GM21825 (cell line): ENCODE results near the gene C17orf114.
A peak's percentile ranks its signal among the peaks of the same experiment; 100 is the strongest.

Experiments used
- ATAC-seq: cut with Tn5 transposase; IDR thresholded peaks from one replicate; pipeline ENCODE4 v1.9.1; 2021; ENCODE audit warnings: mild to moderate bottlenecking, moderate library complexity; ENCODE audit not compliant: unreplicated experiment

C17orf114 gene

GRCh38 chr17:4823373-4824089 lies 21.4 kb upstream of the C17orf114 start:
- ATAC-seq: no peak

DNA sequence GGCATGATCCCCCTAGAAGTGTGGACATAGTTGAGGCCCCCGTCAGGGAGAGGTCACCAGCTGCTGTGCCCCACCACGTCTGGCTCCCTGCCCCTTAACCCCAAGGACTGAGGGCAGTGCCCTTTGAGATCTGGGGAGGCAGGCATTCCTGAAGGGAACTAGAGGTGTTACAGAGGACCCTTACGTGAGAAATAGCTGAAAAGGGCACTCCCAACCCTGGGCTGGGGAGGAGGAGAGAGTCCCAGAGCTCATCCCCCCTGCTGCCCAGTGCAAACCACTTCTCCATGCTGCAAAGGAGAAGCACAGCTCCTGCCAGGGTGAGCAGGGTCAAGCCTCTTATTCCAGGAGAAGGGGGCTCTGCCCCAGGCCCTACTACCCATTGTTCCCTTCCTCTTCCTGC lies 20.7 kb upstream of the C17orf114 start:
- ATAC-seq: no peak

DNA sequence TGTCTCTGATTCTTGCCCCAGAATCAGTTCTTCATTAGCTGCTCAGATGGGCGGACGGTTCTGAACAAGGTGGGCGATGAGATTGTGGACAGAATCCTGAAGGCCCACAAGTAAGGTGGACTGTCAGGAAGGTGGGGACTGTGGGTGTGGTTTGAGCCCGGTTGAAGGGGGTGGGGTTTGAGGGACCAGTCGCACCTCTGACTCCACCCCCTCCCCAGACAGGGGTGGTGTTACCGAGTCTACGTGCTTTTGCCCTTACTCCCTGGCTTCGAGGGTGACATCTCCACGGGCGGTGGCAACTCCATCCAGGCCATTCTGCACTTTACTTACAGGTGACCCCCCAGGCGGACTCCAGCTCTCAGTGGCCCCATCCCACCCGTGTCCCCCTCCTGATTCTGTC lies 16.1 kb upstream of the C17orf114 start:
- ATAC-seq: no peak

DNA sequence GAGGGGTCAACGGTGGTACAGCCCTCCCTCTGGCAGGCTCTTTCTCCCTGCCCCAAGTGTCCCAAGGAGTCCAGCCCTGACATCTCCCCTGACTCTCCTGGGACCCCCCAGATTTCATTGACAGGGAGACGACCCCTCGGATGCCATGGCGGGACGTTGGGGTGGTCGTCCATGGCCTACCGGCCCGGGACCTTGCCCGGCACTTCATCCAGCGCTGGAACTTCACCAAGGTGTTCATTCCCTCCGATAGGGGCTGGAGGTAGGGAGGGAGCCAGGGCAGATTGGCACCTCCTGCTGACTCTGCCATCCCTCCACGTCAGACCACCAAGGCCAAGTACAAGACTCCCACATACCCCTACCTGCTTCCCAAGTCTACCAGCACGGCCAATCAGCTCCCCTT lies 14.7 kb upstream of the C17orf114 start:
- no peak for ATAC-seq

- ATAC-seq: no peak
These were observed 13.0 kb upstream of the C17orf114 start for GRCh38 chr17:4815043-4815675.

DNA sequence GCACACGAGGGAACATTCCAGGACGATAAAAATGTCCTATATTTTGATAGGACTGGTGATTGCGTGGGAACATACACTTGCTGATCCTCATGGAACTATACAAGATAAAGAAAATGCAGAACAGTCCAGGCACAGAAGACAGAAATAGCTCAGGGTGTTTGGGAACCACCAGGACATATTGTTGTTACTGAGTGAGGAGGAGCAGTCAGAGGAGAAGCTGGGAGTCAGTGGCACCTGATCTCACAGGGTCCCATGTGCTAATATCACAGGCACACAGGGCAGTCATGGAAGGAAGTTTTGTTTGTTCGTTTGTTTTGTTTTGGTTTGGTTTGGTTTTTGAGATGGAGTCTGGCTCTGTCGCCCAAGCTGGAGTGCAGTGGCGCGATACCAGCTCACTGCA lies 10.6 kb upstream of the C17orf114 start:
- no peak for ATAC-seq

GRCh38 chr17:4811471-4811870 lies 9.3 kb upstream of the C17orf114 start:
- no peak for ATAC-seq

DNA sequence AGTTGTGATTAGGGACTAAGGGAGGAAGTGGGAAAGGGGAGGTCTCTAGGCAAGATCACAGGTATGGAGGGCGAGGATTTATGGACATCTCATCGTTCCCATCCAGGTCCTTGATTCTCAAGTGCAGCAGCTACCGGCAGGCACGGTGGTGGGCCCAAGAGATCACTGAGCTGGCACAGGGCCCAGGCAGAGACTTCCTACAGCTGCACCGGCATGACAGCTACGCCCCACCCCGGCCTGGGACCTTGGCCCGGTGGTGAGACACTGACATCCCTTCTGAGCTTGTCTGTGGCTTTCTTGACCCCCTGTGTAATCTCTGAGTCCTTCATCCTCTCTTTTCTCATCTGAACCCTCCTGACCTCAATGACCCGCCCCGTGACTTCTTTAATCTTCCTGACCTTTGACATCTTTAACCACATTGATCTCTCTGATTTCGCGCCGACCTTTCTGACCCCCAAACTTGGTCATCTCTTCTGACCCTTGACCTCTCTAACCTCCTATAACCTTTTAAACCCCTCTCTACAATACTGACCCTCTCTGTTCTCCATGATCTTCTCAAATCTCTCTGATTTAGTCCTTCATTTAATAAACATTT lies 8.7 kb upstream of the C17orf114 start:
- ATAC-seq: no peak

DNA sequence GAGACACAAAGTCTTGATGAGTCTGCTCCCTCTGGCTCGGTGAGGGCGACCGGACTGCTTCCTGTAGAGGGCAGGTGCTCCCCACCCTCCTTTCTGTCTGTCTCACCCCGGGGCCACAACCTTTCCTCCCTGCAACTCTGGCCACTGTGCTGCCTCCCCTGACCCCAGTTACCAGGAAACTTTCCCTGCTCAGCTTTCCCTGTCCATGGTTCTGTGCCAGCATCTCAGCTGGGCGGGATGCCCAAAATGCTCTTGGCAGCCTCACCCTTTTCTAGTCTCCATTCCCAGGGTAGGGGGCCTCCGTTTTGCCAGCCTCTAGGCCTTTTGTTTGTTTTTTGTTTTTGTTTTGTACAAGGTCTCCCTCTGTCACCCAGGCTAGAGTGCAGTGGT lies 6.2 kb upstream of the C17orf114 start:
- no peak for ATAC-seq

DNA sequence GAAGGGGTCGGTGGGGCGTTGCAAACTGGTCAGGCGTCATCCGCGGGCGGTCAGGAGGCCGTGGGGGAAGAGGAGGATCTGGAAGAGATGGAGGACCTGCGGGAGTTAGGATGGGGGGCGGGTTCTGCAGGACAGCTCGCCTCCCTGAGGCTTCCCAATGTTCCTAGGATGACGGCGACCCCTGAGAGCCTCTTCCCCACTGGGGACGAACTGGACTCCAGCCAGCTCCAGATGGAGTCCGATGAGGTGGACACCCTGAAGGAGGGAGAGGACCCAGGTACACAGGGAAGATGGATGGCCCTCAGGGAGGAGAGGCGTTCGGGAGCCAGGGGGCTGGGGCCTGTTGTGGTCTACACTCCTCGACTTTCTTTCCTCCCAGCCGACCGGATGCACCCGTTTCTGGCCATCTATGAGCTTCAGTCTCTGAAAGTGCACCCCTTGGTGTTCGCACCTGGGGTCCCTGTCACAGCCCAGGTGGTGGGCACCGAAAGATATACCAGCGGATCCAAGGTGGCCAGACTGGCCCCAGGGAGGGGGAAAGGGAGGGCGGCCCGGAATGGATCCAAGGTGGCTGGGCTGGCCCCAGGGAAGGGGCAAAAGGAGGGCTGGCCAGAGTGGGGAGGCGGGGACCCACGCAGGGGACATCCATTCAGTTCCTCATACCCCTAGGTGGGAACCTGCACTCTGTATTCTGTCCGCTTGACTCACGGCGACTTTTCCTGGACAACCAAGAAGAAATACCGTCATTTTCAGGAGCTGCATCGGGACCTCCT lies 5.7 kb upstream of the C17orf114 start:
- no peak for ATAC-seq

- peak; percentile 85 for ATAC-seq
These were observed 4.9 kb upstream of the C17orf114 start, which contains the start of gene PLD2 for GRCh38 chr17:4806777-4807604. Gene PLD2, plus strand, starts transcription at chr17:4807152. Its CDS starts 621 bp downstream, at chr17:4807773.

DNA sequence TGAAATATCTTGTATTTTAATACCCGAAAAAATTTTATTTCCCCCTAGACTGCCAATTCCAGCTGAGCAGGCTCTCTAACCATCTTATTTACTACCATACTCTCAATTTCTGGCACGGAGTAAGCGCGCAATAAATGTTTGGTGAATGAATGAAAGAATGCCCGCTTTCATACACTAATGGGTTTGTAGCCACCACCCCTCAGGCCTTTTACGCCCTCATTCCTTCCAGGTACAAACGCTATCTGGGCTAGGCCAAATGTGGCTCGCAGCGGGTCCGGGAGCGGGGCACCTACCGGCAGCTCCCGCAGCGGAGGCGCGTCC lies 4.3 kb upstream of the C17orf114 start:
- ATAC-seq: no peak

GRCh38 chr17:4800462-4801196 lies 1.5 kb downstream of the C17orf114 start:
- no peak for ATAC-seq

DNA sequence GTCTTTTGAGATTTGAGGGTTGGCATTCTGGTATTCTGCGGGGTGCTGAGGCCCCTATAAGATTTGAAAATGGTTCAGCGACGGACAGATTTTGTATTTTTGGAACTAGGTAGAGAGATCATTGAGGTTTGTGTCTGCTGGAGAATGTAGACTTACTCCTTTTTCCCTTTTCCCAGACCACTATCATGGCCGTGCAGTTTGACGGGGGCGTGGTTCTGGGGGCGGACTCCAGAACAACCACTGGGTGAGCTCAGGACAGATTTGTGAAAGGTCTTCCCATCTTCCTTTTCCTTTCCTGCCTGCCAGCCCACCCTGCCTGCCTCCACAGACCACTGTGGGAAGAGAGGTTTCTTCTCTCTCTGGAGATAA lies 5.6 kb downstream of the C17orf114 start:
- no peak for ATAC-seq

GRCh38 chr17:4795168-4795567 lies 7.0 kb downstream of the C17orf114 start:
- ATAC-seq: no peak

DNA sequence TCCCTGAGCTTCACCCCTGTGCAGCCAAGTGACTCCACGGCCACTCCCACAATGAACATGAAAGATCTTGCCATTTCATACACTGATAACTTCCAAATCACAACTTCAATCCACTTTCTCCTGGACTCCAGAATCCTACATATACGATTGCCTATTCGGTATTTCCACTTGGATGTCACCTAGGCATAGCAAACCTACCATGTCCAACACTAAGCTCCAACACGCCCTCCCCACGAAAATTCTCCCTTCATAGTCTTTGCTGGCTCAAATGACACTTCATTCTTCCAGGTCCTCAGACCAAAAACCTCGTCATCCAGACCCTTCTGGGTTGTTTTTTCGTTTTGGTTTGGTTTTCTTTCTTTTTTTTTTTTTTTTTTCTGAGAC lies 11.4 kb downstream of the C17orf114 start:
- no peak for ATAC-seq

DNA sequence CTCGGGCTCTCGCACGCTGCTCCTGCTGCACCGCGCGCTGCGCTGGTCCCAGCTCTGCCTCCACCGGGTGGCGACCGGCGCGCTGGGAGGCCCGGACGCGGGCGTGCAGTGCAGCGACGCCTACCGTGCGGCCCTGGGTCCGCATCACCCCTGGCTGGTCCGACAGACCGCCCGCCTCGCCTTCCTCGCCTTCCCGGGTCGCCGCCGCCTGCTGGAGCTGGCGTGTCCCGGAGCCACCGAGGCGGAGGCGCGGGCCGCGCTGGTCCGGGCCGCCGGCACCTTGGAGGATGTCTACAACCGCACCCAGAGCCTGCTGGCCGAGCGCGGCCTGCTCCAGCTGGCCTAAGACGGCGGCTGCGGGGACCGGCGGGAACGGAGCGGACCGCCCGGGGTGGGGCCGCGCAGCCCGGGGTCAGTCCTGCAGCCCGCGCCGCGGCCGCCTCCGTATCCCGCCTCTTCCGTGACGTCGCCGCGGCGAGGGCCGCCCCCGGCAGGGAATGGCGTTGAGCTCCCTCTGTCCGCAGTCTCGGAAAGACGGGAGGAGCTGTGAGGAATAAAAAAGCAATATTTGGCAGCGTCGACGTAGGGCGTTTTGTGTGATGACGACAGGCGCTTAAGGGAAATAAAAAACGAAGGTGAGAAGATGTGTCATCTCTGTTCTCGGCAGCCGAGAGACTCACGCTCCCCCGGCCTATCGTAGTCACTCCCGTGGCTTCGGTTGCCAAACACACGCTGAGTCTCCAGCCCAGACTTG lies 12.0 kb downstream of the C17orf114 start:
- peak; percentile 78 for ATAC-seq

DNA sequence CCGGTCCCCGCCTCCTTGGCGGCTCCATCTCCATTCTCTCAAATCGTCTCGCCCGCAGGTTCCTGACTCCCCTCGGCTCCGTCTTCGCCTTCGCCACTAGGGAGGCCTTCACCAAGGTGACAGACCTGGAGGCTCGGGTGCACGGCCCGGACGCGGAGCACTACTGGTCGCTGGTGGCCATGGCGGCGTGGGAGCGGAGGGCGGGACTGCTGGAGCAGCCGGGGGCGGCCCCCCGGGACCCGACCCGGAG lies 12.5 kb downstream of the C17orf114 start:
- no peak for ATAC-seq

DNA sequence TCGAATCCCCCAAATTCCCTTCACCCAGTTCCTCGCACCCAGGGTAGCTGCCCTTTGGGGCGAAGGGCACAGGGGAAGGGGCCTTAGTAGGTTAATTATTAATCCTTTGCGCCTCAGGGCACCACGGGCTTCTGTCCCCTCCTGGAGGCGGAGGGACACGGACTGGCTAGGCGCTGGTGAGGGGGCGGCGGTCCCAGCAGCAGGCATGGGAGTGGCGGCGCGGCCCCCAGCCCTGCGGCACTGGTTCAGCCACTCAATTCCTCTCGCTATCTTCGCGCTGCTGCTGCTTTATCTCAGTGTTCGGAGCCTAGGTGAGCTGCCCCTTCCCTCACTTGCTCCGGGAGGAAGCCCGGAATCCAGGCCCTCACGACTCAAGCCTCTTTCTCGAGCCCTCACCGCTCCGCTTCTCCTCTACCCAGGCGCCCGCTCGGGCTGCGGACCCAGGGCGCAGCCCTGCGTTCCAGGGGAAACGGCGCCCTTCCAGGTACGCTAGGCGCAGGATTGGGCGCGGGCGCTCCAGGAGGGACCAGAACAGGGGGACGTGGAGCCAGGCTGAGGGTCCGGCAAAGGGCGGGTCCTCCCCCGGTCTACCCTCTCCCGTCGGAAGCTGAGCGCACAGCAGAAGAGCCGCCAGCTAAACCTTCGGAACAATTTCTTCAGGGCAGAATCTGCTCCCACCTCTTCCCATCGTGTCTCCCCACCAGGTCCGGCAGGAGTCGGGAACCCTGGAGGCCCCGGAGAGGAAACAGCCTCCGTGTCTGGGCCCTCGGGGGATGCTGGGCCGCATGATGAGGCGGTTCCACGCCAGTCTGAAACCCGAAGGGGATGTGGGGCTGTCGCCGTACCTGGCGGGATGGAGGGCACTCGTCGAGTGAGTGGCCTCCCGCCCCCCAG lies 13.1 kb downstream of the C17orf114 start, which contains the start of gene GLTPD2:
GLTPD2 (plus strand) TSS at position 158 of the 894 bp plus-strand sequence; CDS start at position 206, 48 bp downstream.
- ATAC-seq: peak; percentile 4
